CD4-positive, alpha-beta T cell treated with Interleukin-6 at 100 ng/mL for 8 hours (primary cell): ENCODE results near the gene IPO7.

Experiments used
- DNase-seq: peaks from one replicate; pipeline ENCODE4 v3.0.0-alpha.2; 2020; ENCODE audit warnings: mixed read lengths, low spot score

IPO7 gene

GRCh38 chr11:9490376-9490775 lies 105.9 kb downstream of the IPO7 start:
- no peak for DNase-seq

GRCh38 chr11:9493492-9493891 lies 109.0 kb downstream of the IPO7 start:
- no peak for DNase-seq

- no peak for DNase-seq
Measured at GRCh38 chr11:9494316-9494715, 109.9 kb downstream of the IPO7 start.

GRCh38 chr11:9495803-9496514 lies 111.5 kb downstream of the IPO7 start:
- DNase-seq = no peak
